HepG2 (cell line): ENCODE measurements around the gene CACNB4. TPM values are rescaled to one million over a fixed set of nuclear protein-coding genes. Genes with fewer than 3 reads are reported as not detected.
A peak's percentile ranks its signal among the peaks of the same experiment; 100 is the strongest.

Source experiments
- ARNT ChIP-seq: fragments of 450-650 bp; IDR thresholded peaks from 2 replicates; pipeline ENCODE4 v1.6.1; 2017
- CAMTA2 ChIP-seq: sonication (generic); formaldehyde crosslinking; IDR thresholded peaks from 2 replicates; pipeline ENCODE4 v1.4.0; 2020; ENCODE audit warnings: mild to moderate bottlenecking, missing genetic modification reagents, borderline replicate concordance
- ELF4 ChIP-seq: sonication (generic); formaldehyde crosslinking; IDR thresholded peaks from 2 replicates; pipeline ENCODE4 v1.5.0; 2020; ENCODE audit warnings: missing genetic modification reagents, mild to moderate bottlenecking, moderate library complexity, borderline replicate concordance
- FOXK2 ChIP-seq: fragments of 450-650 bp; IDR thresholded peaks from 2 replicates; pipeline ENCODE4 v1.6.1; 2016
- HOXD1 ChIP-seq: sonication (generic); formaldehyde crosslinking; IDR thresholded peaks from 2 replicates; pipeline ENCODE4 v1.5.0; 2020; ENCODE audit warnings: missing genetic modification reagents
- ISL2 ChIP-seq: sonication (generic); formaldehyde crosslinking; IDR thresholded peaks from 2 replicates; pipeline ENCODE4 v1.5.0; 2020; ENCODE audit warnings: missing genetic modification reagents
- NR2F1 ChIP-seq, 2 experiments: fragments of 450-650 bp in 1 of 2; formaldehyde crosslinking in 1 of 2; IDR thresholded peaks; 2 replicates each; pipeline versions ENCODE4 v1.5.0 to v1.6.1; 2016 to 2020; ENCODE audit warnings: mild to moderate bottlenecking in 1 of 2, missing compliant biosample characterization in 1 of 2, missing genetic modification reagents in 1 of 2, moderate library complexity in 1 of 2
- SP2 ChIP-seq: sonication (generic); formaldehyde crosslinking; IDR thresholded peaks from 2 replicates; pipeline ENCODE4 v1.5.1; 2020; ENCODE audit warnings: mild to moderate bottlenecking, missing genetic modification reagents
- SP4 ChIP-seq: sonication (generic); formaldehyde crosslinking; IDR thresholded peaks from 2 replicates; pipeline ENCODE4 v1.8.1; 2023; ENCODE audit warnings: mild to moderate bottlenecking, missing genetic modification reagents
- SRY ChIP-seq: sonication (generic); formaldehyde crosslinking; IDR thresholded peaks from 2 replicates; pipeline ENCODE4 v1.8.0; 2022; ENCODE audit warnings: mild to moderate bottlenecking, missing genetic modification reagents
- TEAD2 ChIP-seq: sonication (generic); formaldehyde crosslinking; IDR thresholded peaks from 2 replicates; pipeline ENCODE4 v1.9.0; 2021; ENCODE audit warnings: missing genetic modification reagents
- TEAD3 ChIP-seq: optimal IDR thresholded peaks from 2 replicates; pipeline ENCODE3; 2016; ENCODE audit warnings: borderline replicate concordance
- ZBTB7A ChIP-seq: sonication (generic); formaldehyde crosslinking; IDR thresholded peaks from 2 replicates; pipeline ENCODE4 v1.8.0; 2022; ENCODE audit warnings: mild to moderate bottlenecking, missing genetic modification reagents
- ZFP82 ChIP-seq: sonication (generic); formaldehyde crosslinking; IDR thresholded peaks from 2 replicates; pipeline ENCODE4 v1.5.1; 2020; ENCODE audit warnings: mild to moderate bottlenecking, missing genetic modification reagents, borderline replicate concordance
- ZKSCAN1 ChIP-seq: fragments of 150-350 bp; IDR thresholded peaks from 2 replicates; pipeline ENCODE4 v1.6.1; 2014; ENCODE audit warnings: low read length
- ZNF232 ChIP-seq: sonication (generic); formaldehyde crosslinking; IDR thresholded peaks from 2 replicates; pipeline ENCODE4 v1.4.0; 2020; ENCODE audit warnings: missing genetic modification reagents, borderline replicate concordance
- ZNF615 ChIP-seq: sonication (generic); formaldehyde crosslinking; IDR thresholded peaks from 2 replicates; pipeline ENCODE4 v1.5.0; 2020; ENCODE audit warnings: mild to moderate bottlenecking, missing genetic modification reagents, borderline replicate concordance
- ZNF670 ChIP-seq: sonication (generic); formaldehyde crosslinking; IDR thresholded peaks from 2 replicates; pipeline ENCODE4 v1.8.0; 2022; ENCODE audit warnings: mild to moderate bottlenecking, missing genetic modification reagents, borderline replicate concordance
- polyA plus RNA-seq, 8 experiments: library from polyadenylated mRNA; depleted of rRNA in 3 of 8; stranded (reverse) in 7 of 8; unstranded in 1 of 8; fragments of >200 nt; fragmentation: Illumina TruSeq in 4 of 8; extraction: Trizol in 4 of 8; gene quantifications; 2 replicates each; pipeline versions ENCODE4 v1.2.1 to v1.2.3, GENCODE V29; 2011 to 2016; ENCODE audit warnings: low read depth in 4 of 8, missing spikeins in 1 of 8, mixed read lengths in 1 of 8; ENCODE audit not compliant: insufficient read depth in 1 of 8
- total RNA-seq, 5 experiments: library from RNA; depleted of rRNA; stranded (reverse); fragments of >200 nt; fragmentation: Illumina TruSeq; extraction: Trizol; gene quantifications; 2 replicates each; pipeline ENCODE4 v1.2.3, GENCODE V29; 2016; ENCODE audit warnings: low read depth in 1 of 5
- TF ChIP-seq, protein P1 (sequence below): sonication (generic); formaldehyde crosslinking; IDR thresholded peaks from 2 replicates; pipeline ENCODE4 v1.5.1; 2020; ENCODE audit warnings: missing genetic modification reagents, mild to moderate bottlenecking, borderline replicate concordance
- TF ChIP-seq, protein P2 (sequence below), 2 experiments: sonication (generic) in 1 of 2; formaldehyde crosslinking in 1 of 2; IDR thresholded peaks; 2 replicates each; pipeline versions ENCODE4 v1.4.0 to v1.6.1; 2016 to 2020; ENCODE audit warnings: borderline replicate concordance in 1 of 2, low read depth in 1 of 2, mild to moderate bottlenecking in 1 of 2, missing genetic modification reagents in 1 of 2
- TF ChIP-seq, protein P3 (sequence below): sonication (generic); formaldehyde crosslinking; conservative IDR thresholded peaks from 2 replicates; pipeline ENCODE4 v1.4.0; 2020; ENCODE audit warnings: missing genetic modification reagents
- TF ChIP-seq, protein P4 (sequence below): sonication (generic); formaldehyde crosslinking; conservative IDR thresholded peaks from 2 replicates; pipeline ENCODE4 v1.4.0; 2020; ENCODE audit warnings: missing genetic modification reagents

CACNB4 gene
- total and polyA plus RNA-seq, 2 of the 13 experiments (the other 11 are each of a cell fraction or from before 2014, with no cell fraction given), result 5.1 to 14.3 TPM

GRCh38 chr2:152016181-152017120, 82.4 kb downstream of the CACNB4 start (continued):
- TF ChIP-seq, protein P1, sequence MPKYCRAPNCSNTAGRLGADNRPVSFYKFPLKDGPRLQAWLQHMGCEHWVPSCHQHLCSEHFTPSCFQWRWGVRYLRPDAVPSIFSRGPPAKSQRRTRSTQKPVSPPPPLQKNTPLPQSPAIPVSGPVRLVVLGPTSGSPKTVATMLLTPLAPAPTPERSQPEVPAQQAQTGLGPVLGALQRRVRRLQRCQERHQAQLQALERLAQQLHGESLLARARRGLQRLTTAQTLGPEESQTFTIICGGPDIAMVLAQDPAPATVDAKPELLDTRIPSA (CRISPR knock-in tag), result no peak
- TF ChIP-seq ZNF670 (CRISPR knock-in tag), result no peak
- TF ChIP-seq ZBTB7A (CRISPR knock-in tag), result no peak
- no peak for TF ChIP-seq SRY
- TF ChIP-seq, protein P2, sequence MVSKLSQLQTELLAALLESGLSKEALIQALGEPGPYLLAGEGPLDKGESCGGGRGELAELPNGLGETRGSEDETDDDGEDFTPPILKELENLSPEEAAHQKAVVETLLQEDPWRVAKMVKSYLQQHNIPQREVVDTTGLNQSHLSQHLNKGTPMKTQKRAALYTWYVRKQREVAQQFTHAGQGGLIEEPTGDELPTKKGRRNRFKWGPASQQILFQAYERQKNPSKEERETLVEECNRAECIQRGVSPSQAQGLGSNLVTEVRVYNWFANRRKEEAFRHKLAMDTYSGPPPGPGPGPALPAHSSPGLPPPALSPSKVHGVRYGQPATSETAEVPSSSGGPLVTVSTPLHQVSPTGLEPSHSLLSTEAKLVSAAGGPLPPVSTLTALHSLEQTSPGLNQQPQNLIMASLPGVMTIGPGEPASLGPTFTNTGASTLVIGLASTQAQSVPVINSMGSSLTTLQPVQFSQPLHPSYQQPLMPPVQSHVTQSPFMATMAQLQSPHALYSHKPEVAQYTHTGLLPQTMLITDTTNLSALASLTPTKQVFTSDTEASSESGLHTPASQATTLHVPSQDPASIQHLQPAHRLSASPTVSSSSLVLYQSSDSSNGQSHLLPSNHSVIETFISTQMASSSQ (IDR thresholded peaks at IDR 0.05; ENCODE audit: low read depth), result no peak
- TF ChIP-seq, protein P2 (CRISPR knock-in tag; IDR thresholded peaks at IDR 0.05; ENCODE audit: borderline replicate concordance), result peak; percentile 36; the same call in 1 of the 2 replicates
- no peak for TF ChIP-seq FOXK2
- TF ChIP-seq ELF4 (CRISPR knock-in tag), result no peak
- TF ChIP-seq ZFP82, result no peak
- no peak for TF ChIP-seq ZNF615 (CRISPR knock-in tag)
- TF ChIP-seq ISL2 (CRISPR knock-in tag), result peak; percentile 67
- TF ChIP-seq NR2F1 (CRISPR knock-in tag; IDR thresholded peaks at IDR 0.05), result peak; percentile 83 to 92
- TF ChIP-seq, protein P3, sequence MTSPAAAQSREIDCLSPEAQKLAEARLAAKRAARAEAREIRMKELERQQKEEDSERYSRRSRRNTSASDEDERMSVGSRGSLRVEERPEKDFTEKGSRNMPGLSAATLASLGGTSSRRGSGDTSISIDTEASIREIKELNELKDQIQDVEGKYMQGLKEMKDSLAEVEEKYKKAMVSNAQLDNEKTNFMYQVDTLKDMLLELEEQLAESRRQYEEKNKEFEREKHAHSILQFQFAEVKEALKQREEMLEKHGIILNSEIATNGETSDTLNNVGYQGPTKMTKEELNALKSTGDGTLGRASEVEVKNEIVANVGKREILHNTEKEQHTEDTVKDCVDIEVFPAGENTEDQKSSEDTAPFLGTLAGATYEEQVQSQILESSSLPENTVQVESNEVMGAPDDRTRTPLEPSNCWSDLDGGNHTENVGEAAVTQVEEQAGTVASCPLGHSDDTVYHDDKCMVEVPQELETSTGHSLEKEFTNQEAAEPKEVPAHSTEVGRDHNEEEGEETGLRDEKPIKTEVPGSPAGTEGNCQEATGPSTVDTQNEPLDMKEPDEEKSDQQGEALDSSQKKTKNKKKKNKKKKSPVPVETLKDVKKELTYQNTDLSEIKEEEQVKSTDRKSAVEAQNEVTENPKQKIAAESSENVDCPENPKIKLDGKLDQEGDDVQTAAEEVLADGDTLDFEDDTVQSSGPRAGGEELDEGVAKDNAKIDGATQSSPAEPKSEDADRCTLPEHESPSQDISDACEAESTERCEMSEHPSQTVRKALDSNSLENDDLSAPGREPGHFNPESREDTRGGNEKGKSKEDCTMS (CRISPR knock-in tag), result no peak
- TF ChIP-seq TEAD2, result no peak
- TF ChIP-seq SP2 (CRISPR knock-in tag), result no peak
- TF ChIP-seq SP4 (CRISPR knock-in tag), result no peak
- TF ChIP-seq HOXD1 (CRISPR knock-in tag), result no peak
- TF ChIP-seq TEAD3, result peak; percentile 60
- TF ChIP-seq ZKSCAN1, result no peak
- TF ChIP-seq CAMTA2 (CRISPR knock-in tag), result no peak
- no peak for TF ChIP-seq ARNT
- no peak for TF ChIP-seq ZNF232
- TF ChIP-seq, protein P4, sequence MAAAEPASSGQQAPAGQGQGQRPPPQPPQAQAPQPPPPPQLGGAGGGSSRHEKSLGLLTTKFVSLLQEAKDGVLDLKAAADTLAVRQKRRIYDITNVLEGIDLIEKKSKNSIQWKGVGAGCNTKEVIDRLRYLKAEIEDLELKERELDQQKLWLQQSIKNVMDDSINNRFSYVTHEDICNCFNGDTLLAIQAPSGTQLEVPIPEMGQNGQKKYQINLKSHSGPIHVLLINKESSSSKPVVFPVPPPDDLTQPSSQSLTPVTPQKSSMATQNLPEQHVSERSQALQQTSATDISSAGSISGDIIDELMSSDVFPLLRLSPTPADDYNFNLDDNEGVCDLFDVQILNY (CRISPR knock-in tag), result no peak
